H9 (cell line): ENCODE measurements around the gene RARA. TPM values are rescaled to one million over a fixed set of nuclear protein-coding genes. Genes with fewer than 3 reads are reported as not detected.

Experiments used
- DNase-seq: peaks from one replicate; pipeline ENCODE4 v3.0.0-alpha.2; 2017
- H2AFZ ChIP-seq: one replicate; pipeline ENCODE4 v1.6.1; 2013; ENCODE audit warnings: mild to moderate bottlenecking, low read length, control low read depth, moderate library complexity
- H2AK5ac ChIP-seq: 2 replicates; pipeline ENCODE4 v1.6.1; 2013; ENCODE audit warnings: low read length, control low read depth, mixed read lengths; ENCODE audit not compliant: insufficient read length
- H2BK120ac ChIP-seq: one replicate; pipeline ENCODE4 v1.6.1; 2013; ENCODE audit warnings: low read depth, mild to moderate bottlenecking, low read length, control low read depth, inconsistent platforms; ENCODE audit not compliant: poor library complexity, severe bottlenecking
- H2BK12ac ChIP-seq: 2 replicates; pipeline ENCODE4 v1.6.1; 2013; ENCODE audit warnings: low read length, control low read depth, mixed read lengths, low read depth; ENCODE audit not compliant: insufficient read length
- H2BK15ac ChIP-seq: 2 replicates; pipeline ENCODE4 v1.6.1; 2013; ENCODE audit warnings: low read depth, low read length, control low read depth
- H2BK20ac ChIP-seq: one replicate; pipeline ENCODE4 v1.6.1; 2013; ENCODE audit warnings: low read depth, mild to moderate bottlenecking, low read length, control low read depth, inconsistent platforms; ENCODE audit not compliant: poor library complexity, severe bottlenecking
- H2BK5ac ChIP-seq: 2 replicates; pipeline ENCODE4 v1.6.1; 2013; ENCODE audit warnings: low read length, control low read depth, mixed read lengths; ENCODE audit not compliant: insufficient read length
- H3K14ac ChIP-seq: 2 replicates; pipeline ENCODE4 v1.6.1; 2013; ENCODE audit warnings: low read length, control low read depth; ENCODE audit not compliant: insufficient read depth
- H3K18ac ChIP-seq: 2 replicates; pipeline ENCODE4 v1.6.1; 2013; ENCODE audit warnings: low read depth, mild to moderate bottlenecking, mixed read lengths, low read length, control low read depth; ENCODE audit not compliant: insufficient read length
- H3K23ac ChIP-seq: 2 replicates; pipeline ENCODE4 v1.6.1; 2013; ENCODE audit warnings: low read length, control low read depth, mixed read lengths, low read depth; ENCODE audit not compliant: insufficient read length
- H3K23me2 ChIP-seq: 2 replicates; pipeline ENCODE4 v1.6.1; 2013; ENCODE audit warnings: low read depth, mild to moderate bottlenecking, mixed read lengths, low read length, control low read depth; ENCODE audit not compliant: insufficient read length, poor library complexity, severe bottlenecking
- H3K27ac ChIP-seq: 2 replicates; pipeline ENCODE4 v1.5.1; 2013; ENCODE audit warnings: low read length, control low read depth, mixed read lengths, low read depth; ENCODE audit not compliant: insufficient read length
- H3K27me3 ChIP-seq: 2 replicates; pipeline ENCODE4 v1.6.1; 2013; ENCODE audit warnings: low read length, control low read depth, inconsistent platforms; ENCODE audit not compliant: insufficient read depth
- H3K4ac ChIP-seq: 2 replicates; pipeline ENCODE4 v1.6.1; 2013; ENCODE audit warnings: low read depth, mild to moderate bottlenecking, control low read depth, inconsistent platforms, low read length, moderate library complexity
- H3K4me1 ChIP-seq: 2 replicates; pipeline ENCODE4 v1.6.1; 2013; ENCODE audit warnings: low read length, control low read depth, inconsistent platforms; ENCODE audit not compliant: insufficient read depth
- H3K4me2 ChIP-seq: 2 replicates; pipeline ENCODE4 v1.6.1; 2013; ENCODE audit warnings: low read length, control low read depth, mixed read lengths; ENCODE audit not compliant: insufficient read length, insufficient read depth
- H3K56ac ChIP-seq: 2 replicates; pipeline ENCODE4 v1.6.1; 2013; ENCODE audit warnings: low read depth, mild to moderate bottlenecking, mixed read lengths, low read length, control low read depth; ENCODE audit not compliant: insufficient read length
- H3K79me1 ChIP-seq: 2 replicates; pipeline ENCODE4 v1.6.1; 2013; ENCODE audit warnings: low read depth, mild to moderate bottlenecking, moderate library complexity, low read length, control low read depth, inconsistent platforms; ENCODE audit not compliant: insufficient read depth, poor library complexity, severe bottlenecking
- H3K79me2 ChIP-seq: 2 replicates; pipeline ENCODE4 v1.6.1; 2013; ENCODE audit warnings: low read length, control low read depth, inconsistent platforms; ENCODE audit not compliant: insufficient read depth
- H3K9ac ChIP-seq: 2 replicates; pipeline ENCODE4 v1.6.1; 2013; ENCODE audit warnings: low read length, control low read depth, mixed read lengths; ENCODE audit not compliant: insufficient read length; ENCODE audit errors: extremely low read depth
- H3K9me3 ChIP-seq: one replicate; pipeline ENCODE4 v1.6.1; 2013; ENCODE audit warnings: low read depth, low read length, inconsistent platforms; ENCODE audit not compliant: control insufficient read depth
- H3T11ph ChIP-seq: one replicate; pipeline ENCODE4 v1.6.1; 2013; ENCODE audit warnings: mild to moderate bottlenecking, low read length, control low read depth, inconsistent platforms
- H4K20me1 ChIP-seq: one replicate; pipeline ENCODE4 v1.6.1; 2013; ENCODE audit not compliant: control insufficient read depth, insufficient read length, insufficient read depth
- H4K5ac ChIP-seq: 2 replicates; pipeline ENCODE4 v1.6.1; 2013; ENCODE audit warnings: low read depth, mild to moderate bottlenecking, mixed read lengths, low read length, control low read depth; ENCODE audit not compliant: insufficient read length
- H4K8ac ChIP-seq: replicated peaks from 2 replicates; pipeline ENCODE4 v1.6.1; 2013; ENCODE audit warnings: low read length, control low read depth, mixed read lengths, low read depth; ENCODE audit not compliant: insufficient read length
- H4K91ac ChIP-seq: 2 replicates; pipeline ENCODE4 v1.6.1; 2013; ENCODE audit warnings: low read depth, mild to moderate bottlenecking, moderate library complexity, mixed read lengths, low read length, control low read depth; ENCODE audit not compliant: insufficient read length
- H3K27ac Mint-ChIP-seq, 3 experiments: 2 replicates in 2 of 3; 3 replicates in 1 of 3; pipeline ENCODE4 v1.8.0; 2020 to 2021; ENCODE audit warnings: mixed read lengths in 3 of 3, mild to moderate bottlenecking in 1 of 3, moderate library complexity in 1 of 3
- H3K27me3 Mint-ChIP-seq: 2 replicates; pipeline ENCODE4 v1.8.0; 2021; ENCODE audit warnings: low read depth, mild to moderate bottlenecking, moderate library complexity, mixed read lengths
- H3K36me3 Mint-ChIP-seq, 3 experiments: 2 replicates in 2 of 3; 3 replicates in 1 of 3; pipeline ENCODE4 v1.8.0; 2020 to 2021; ENCODE audit warnings: low read depth in 3 of 3, mixed read lengths in 3 of 3; ENCODE audit not compliant: insufficient read depth in 1 of 3
- H3K4me1 Mint-ChIP-seq, 2 experiments: 2 replicates each; pipeline ENCODE4 v1.8.0; 2020; ENCODE audit warnings: mixed read lengths in 2 of 2
- H3K4me3 Mint-ChIP-seq, 2 experiments: 2 replicates in 1 of 2; 3 replicates in 1 of 2; pipeline ENCODE4 v1.8.0; 2020 to 2021; ENCODE audit warnings: mild to moderate bottlenecking in 2 of 2, mixed read lengths in 2 of 2, moderate library complexity in 1 of 2
- H3K9me3 Mint-ChIP-seq, 2 experiments: 2 replicates in 1 of 2; 3 replicates in 1 of 2; pipeline ENCODE4 v1.8.0; 2020; ENCODE audit warnings: mild to moderate bottlenecking in 2 of 2, mixed read lengths in 2 of 2, moderate library complexity in 1 of 2
- WGBS: extraction: QIAGEN DNeasy Blood & Tissue Kit; methylation state at CpG from one replicate; pipeline ENCODE4 v1.1.7; 2013; ENCODE audit warnings: missing lambda C conversion rate, low lambda C conversion rate, mixed read lengths; ENCODE audit not compliant: insufficient read length; ENCODE audit errors: extremely low coverage; 5-methylcytosine and 5-hydroxymethylcytosine counted together
- total RNA-seq: library from RNA; stranded (reverse); gene quantifications from 2 replicates; pipeline ENCODE4 v1.2.1, GENCODE V29; 2021
- TF ChIP-seq, protein P1 (sequence below): fragments of 200-600 bp; sonication (generic); conservative IDR thresholded peaks from 3 replicates; pipeline ENCODE4 v1.8.0; 2021; ENCODE audit warnings: antibody characterized with exemption, mild to moderate bottlenecking

The RARA gene
- total RNA-seq, 1 experiment from 2014 or later = 17.6 TPM

DNA sequence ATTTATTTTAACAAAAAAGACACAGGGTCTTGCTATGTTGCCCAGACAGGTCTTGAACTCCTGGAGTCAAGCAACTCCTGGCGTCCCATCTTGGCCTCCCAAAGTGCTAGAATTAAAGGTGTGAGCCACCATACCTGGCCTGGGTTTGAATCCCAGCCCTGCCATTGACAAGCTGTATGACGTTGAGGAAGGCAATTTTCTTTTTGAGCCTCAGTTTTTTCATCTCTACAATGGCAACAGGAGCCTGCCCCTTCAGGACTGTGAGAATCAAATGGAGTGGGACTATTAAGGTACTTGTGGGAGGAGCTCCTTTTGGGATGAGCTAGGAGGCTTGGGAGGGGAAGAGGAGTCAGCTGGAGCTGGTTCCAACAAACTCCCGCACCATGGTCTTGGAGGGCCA is 6.2 kb downstream of the RARA start:
- H3K36me3 Mint-ChIP-seq = no peaks in the 10 kb centered on the region; a peak in 1 of 7 replicates
- H2BK15ac ChIP-seq = no peak overlapping the region
- no CpG with 5 or more reads among the region's 3 CpGs for WGBS
- H3K27ac ChIP-seq = no peak overlapping the region
- no peaks in the 10 kb centered on the region for H3K9me3 Mint-ChIP-seq
- no peak for DNase-seq
- no peaks in the 10 kb centered on the region; the same call in 1 of the 2 replicates for H3K79me2 ChIP-seq
- no peak overlapping the region for H4K5ac ChIP-seq
- no peaks in the 10 kb centered on the region for H3K9me3 ChIP-seq
- no peak overlapping the region for H2BK120ac ChIP-seq
- H4K8ac ChIP-seq = no peak overlapping the region
- no peak overlapping the region for H3K4me3 Mint-ChIP-seq
- no peak overlapping the region for H2BK12ac ChIP-seq
- no peak overlapping the region for H3K27ac Mint-ChIP-seq
- H3K27me3 Mint-ChIP-seq = peaks cover 63% of the 10 kb centered on the region
- peaks cover 8% of the 10 kb centered on the region; the same call in 1 of the 2 replicates for H3K4me1 ChIP-seq
- H4K91ac ChIP-seq = no peak overlapping the region
- H3K9ac ChIP-seq = no peak overlapping the region
- H3K27me3 ChIP-seq = peaks cover 5% of the 10 kb centered on the region; the same call in 1 of the 2 replicates
- H3K4ac ChIP-seq = no peak overlapping the region
- H3K18ac ChIP-seq = no peak overlapping the region
- H3K56ac ChIP-seq = no peak overlapping the region
- H3K23ac ChIP-seq = no peak overlapping the region
- TF ChIP-seq, protein P1, sequence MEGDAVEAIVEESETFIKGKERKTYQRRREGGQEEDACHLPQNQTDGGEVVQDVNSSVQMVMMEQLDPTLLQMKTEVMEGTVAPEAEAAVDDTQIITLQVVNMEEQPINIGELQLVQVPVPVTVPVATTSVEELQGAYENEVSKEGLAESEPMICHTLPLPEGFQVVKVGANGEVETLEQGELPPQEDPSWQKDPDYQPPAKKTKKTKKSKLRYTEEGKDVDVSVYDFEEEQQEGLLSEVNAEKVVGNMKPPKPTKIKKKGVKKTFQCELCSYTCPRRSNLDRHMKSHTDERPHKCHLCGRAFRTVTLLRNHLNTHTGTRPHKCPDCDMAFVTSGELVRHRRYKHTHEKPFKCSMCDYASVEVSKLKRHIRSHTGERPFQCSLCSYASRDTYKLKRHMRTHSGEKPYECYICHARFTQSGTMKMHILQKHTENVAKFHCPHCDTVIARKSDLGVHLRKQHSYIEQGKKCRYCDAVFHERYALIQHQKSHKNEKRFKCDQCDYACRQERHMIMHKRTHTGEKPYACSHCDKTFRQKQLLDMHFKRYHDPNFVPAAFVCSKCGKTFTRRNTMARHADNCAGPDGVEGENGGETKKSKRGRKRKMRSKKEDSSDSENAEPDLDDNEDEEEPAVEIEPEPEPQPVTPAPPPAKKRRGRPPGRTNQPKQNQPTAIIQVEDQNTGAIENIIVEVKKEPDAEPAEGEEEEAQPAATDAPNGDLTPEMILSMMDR = no peak
- H3K14ac ChIP-seq = no peak overlapping the region
- H3K4me2 ChIP-seq = no peak overlapping the region
- no peak overlapping the region for H2BK20ac ChIP-seq
- H3K4me1 Mint-ChIP-seq = peaks cover 55 to 66% of the 10 kb centered on the region in 2 experiments
- no peak overlapping the region for H2AK5ac ChIP-seq
- H3K79me1 ChIP-seq = no peaks in the 10 kb centered on the region
- H4K20me1 ChIP-seq = peaks cover 4% of the 10 kb centered on the region
- H3K23me2 ChIP-seq = peaks cover 26% of the 10 kb centered on the region
- H3T11ph ChIP-seq = no peak overlapping the region
- no peak overlapping the region for H2AFZ ChIP-seq
- H2BK5ac ChIP-seq = no peak overlapping the region
